Endothelial cell of umbilical vein (primary cell): ENCODE results near the gene CFAP65. TPM values are rescaled to one million over a fixed set of nuclear protein-coding genes. Genes with fewer than 3 reads are reported as not detected.

Source experiments
- BruUV-seq: library from RNA; stranded (reverse); fragments of 400-500 nt; replicated peaks from 2 replicates; lab custom pipeline; 2021; lab: Mats Ljungman, UMichigan
- CTCF ChIA-PET: fragments of 300-600, 350-600 bp; sonication (Branson Sonifier 250); formaldehyde crosslinking; loops from one replicate; lab custom pipeline; 2021; ENCODE audit warnings: antibody characterized with exemption, inconsistent platforms; lab: Charles Lee
- POLR2A ChIA-PET: fragments of 300-600, 350-600 bp; sonication (Branson Sonifier 250); formaldehyde crosslinking; loops from one replicate; lab custom pipeline; 2021; ENCODE audit warnings: antibody characterized with exemption, inconsistent platforms; lab: Charles Lee
- DNase-seq: peaks from one replicate; pipeline ENCODE4 v3.0.0-alpha.2; 2011; ENCODE audit warnings: low read depth, low spot score
- FAIRE-seq: peaks from 2 replicates; lab custom pipeline; 2011; peaks lifted over from hg19 to GRCh38; lab: Jason Lieb, UNC
- H2AFZ ChIP-seq: 2 replicates; pipeline ENCODE4 v1.6.0; 2012; ENCODE audit warnings: low read depth, low read length, control low read depth, inconsistent platforms
- H3K27ac ChIP-seq: 2 replicates; pipeline ENCODE4 v1.5.1; 2011; ENCODE audit warnings: low read depth, mild to moderate bottlenecking, control low read depth, low read length, moderate library complexity; ENCODE audit not compliant: insufficient read depth
- H3K27me3 ChIP-seq, 2 experiments: 2 replicates each; pipeline versions ENCODE4 v1.6.0 to v1.6.1; 2011; ENCODE audit warnings: low read length in 2 of 2, mixed read lengths in 1 of 2; ENCODE audit not compliant: control insufficient read depth in 2 of 2, insufficient read depth in 2 of 2
- H3K36me3 ChIP-seq, 2 experiments: 2 replicates in 1 of 2; 3 replicates in 1 of 2; pipeline ENCODE4 v1.5.1; 2011; ENCODE audit warnings: low read length in 2 of 2, mild to moderate bottlenecking in 1 of 2, moderate library complexity in 1 of 2; ENCODE audit not compliant: control insufficient read depth in 2 of 2, insufficient read depth in 2 of 2; ENCODE audit errors: extremely low read depth in 1 of 2
- H3K4me1 ChIP-seq: 3 replicates; pipeline ENCODE4 v1.5.1; 2011; ENCODE audit warnings: mild to moderate bottlenecking, low read length; ENCODE audit not compliant: control insufficient read depth, insufficient read depth; ENCODE audit errors: extremely low read depth
- H3K4me2 ChIP-seq: 2 replicates; pipeline ENCODE4 v1.6.1; 2011; ENCODE audit warnings: low read length, control low read depth, mixed read lengths; ENCODE audit not compliant: insufficient read depth
- H3K4me3 ChIP-seq, 3 experiments: fragments of 200-600 bp in 1 of 3; sonication (generic), shearing (Covaris generic) in 1 of 3; replicated peaks in 1 of 3; 2 replicates each; pipeline ENCODE4 v1.5.1; 2011 to 2016; ENCODE audit warnings: control low read depth in 3 of 3, low read length in 3 of 3, mild to moderate bottlenecking in 2 of 3, inconsistent platforms in 1 of 3, low read depth in 1 of 3, moderate library complexity in 1 of 3; ENCODE audit not compliant: insufficient read depth in 1 of 3
- H3K79me2 ChIP-seq: 2 replicates; pipeline ENCODE4 v1.6.0; 2012; ENCODE audit warnings: low read length, inconsistent platforms; ENCODE audit not compliant: control insufficient read depth, insufficient read depth
- H3K9ac ChIP-seq: replicated peaks from 2 replicates; pipeline ENCODE3; 2011; ENCODE audit warnings: low read length, control low read depth; ENCODE audit not compliant: insufficient read depth; ENCODE audit errors: extremely low read depth
- H3K9me1 ChIP-seq: replicated peaks from 3 replicates; pipeline ENCODE4 v1.6.0; 2011; ENCODE audit warnings: mild to moderate bottlenecking, low read length; ENCODE audit not compliant: control insufficient read depth, insufficient read depth; ENCODE audit errors: extremely low read depth
- H3K9me3 ChIP-seq: replicated peaks from 2 replicates; pipeline ENCODE4 v1.5.1; 2012; ENCODE audit warnings: low read length, inconsistent platforms; ENCODE audit not compliant: control insufficient read depth, insufficient read depth
- H4K20me1 ChIP-seq: replicated peaks from 2 replicates; pipeline ENCODE3; 2011; ENCODE audit warnings: mild to moderate bottlenecking, low read length; ENCODE audit not compliant: control insufficient read depth, insufficient read depth; ENCODE audit errors: extremely low read depth
- EZH2 ChIP-seq: IDR thresholded peaks from 2 replicates; pipeline ENCODE4 v1.6.1; 2012; ENCODE audit warnings: borderline replicate concordance, low read depth, mild to moderate bottlenecking, moderate library complexity, low read length, inconsistent platforms; ENCODE audit not compliant: severe bottlenecking
- FOS ChIP-seq: IDR thresholded peaks from 2 replicates; pipeline ENCODE4 v1.6.1; 2011; ENCODE audit warnings: mild to moderate bottlenecking, low read length, moderate library complexity, borderline replicate concordance; ENCODE audit not compliant: insufficient read depth
- GATA2 ChIP-seq: IDR thresholded peaks from 2 replicates; pipeline ENCODE4 v1.7.0; 2011; ENCODE audit warnings: low read depth, mild to moderate bottlenecking, moderate library complexity, mixed read lengths, low read length; ENCODE audit not compliant: insufficient read length, insufficient read depth
- JUN ChIP-seq: IDR thresholded peaks from 2 replicates; pipeline ENCODE4 v1.6.1; 2011; ENCODE audit warnings: borderline replicate concordance, low read depth; ENCODE audit not compliant: insufficient read length, insufficient read depth
- MYC ChIP-seq: IDR thresholded peaks from one replicate; pipeline ENCODE4 v1.6.1; 2011; ENCODE audit warnings: mild to moderate bottlenecking, low read depth, low read length
- POLR2A ChIP-seq: IDR thresholded peaks from 2 replicates; pipeline ENCODE4 v1.6.1; 2012; ENCODE audit warnings: low read depth, mild to moderate bottlenecking, control low read depth, low read length
- POLR2AphosphoS5 ChIP-seq: IDR thresholded peaks from 2 replicates; pipeline ENCODE4 v1.6.1; 2012; ENCODE audit warnings: low read depth, mild to moderate bottlenecking, control low read depth, low read length, moderate library complexity; ENCODE audit not compliant: insufficient read depth
- dilution Hi-C: fragments of 300-500 bp; cut with MboI; formaldehyde crosslinking; loops from one replicate; pipeline ENCODE4 v1.15.0; 2019; ENCODE audit warnings: low sequenced_read_pairs; ENCODE audit not compliant: extremely low pct_ligation_motif_present
- intact Hi-C: fragments of 100-400 bp; cut with micrococcal nuclease; formaldehyde crosslinking; loops from one replicate; pipeline ENCODE4 v1.10.0; 2022
- polyA plus RNA-seq, 4 experiments: library from polyadenylated mRNA; depleted of rRNA in 3 of 4; stranded (reverse) in 3 of 4; unstranded in 1 of 4; fragments of >200 nt; gene quantifications; 2 replicates each; pipeline versions ENCODE4 v1.2.1 to v1.2.3, GENCODE V29; 2011 to 2012; ENCODE audit warnings: missing spikeins in 1 of 4
- total RNA-seq: library from RNA; stranded (reverse); gene quantifications from 2 replicates; pipeline ENCODE4 v1.2.3, GENCODE V29; 2021
- TF ChIP-seq, protein P1 (sequence below): IDR thresholded peaks from 2 replicates; pipeline ENCODE4 v1.6.1; 2011; ENCODE audit not compliant: insufficient read depth, insufficient read length
- TF ChIP-seq, protein P2 (sequence below), 2 donors: IDR thresholded peaks; 1 replicate in 1 of 2; 2 replicates in 1 of 2; pipeline ENCODE4 v1.5.1; 2011; ENCODE audit warnings: low read length in 2 of 2, mild to moderate bottlenecking in 2 of 2, moderate library complexity in 2 of 2, control low read depth in 1 of 2, inconsistent platforms in 1 of 2, low read depth in 1 of 2; ENCODE audit not compliant: insufficient read depth in 1 of 2; ENCODE audit errors: extremely low read depth in 1 of 2

Gene CFAP65
- total and polyA plus RNA-seq, 2 donors (not counting 3 experiments of a cell fraction or from before 2014, with no cell fraction given) = 0.03 TPM; not detected in 1

DNA sequence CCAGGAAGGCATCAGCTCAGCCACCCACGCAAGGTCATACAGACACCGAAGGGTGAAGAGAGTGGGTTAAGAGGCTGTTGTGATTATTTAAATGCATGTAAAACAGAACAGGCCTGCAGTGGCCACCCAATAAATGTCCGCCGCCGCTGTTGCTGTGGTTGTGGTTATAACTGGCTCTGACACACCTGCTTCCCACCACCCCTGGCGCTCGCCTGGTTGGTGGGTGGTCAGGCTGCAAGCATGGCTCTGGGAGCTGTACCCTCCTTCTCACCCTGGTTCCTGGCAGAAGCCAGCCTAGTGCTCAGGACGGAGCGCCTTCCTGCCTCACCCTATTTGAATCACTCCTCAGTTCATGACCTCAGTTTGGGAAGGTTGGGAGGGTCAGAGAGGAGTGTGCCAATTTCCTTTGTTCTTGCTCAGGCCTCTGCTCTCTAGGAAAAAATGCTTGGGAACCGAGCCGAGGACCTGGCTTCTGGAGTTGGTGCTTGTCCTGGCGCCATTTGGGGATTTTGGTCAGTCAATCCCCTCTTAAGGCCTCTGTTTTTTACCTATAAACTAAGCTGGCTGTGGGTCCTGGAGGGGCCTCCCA, 42.8 kb downstream of the CFAP65 start:
- CTCF ChIA-PET = interaction anchor here (1.7 to 10.4 kb wide), 4 partner anchors 16 to 156 kb away, joined by 7 to 164 read pairs (median 30); partner anchors contain the start of gene FEV
- H3K9me3 ChIP-seq = no peaks in the 10 kb centered on the region
- no peak overlapping the region for H3K4me3 ChIP-seq
- no peak for TF ChIP-seq FOS
- no peak for TF ChIP-seq MYC
- no peak for TF ChIP-seq JUN
- no peak for TF ChIP-seq EZH2
- dilution Hi-C loops (no loop called here), intact Hi-C loops (no loop called here)
- H3K27me3 ChIP-seq = peaks cover 76 to 79% of the 10 kb centered on the region in 2 experiments
- no peaks in the 10 kb centered on the region for H4K20me1 ChIP-seq
- no peaks in the 10 kb centered on the region for H3K36me3 ChIP-seq
- no peak overlapping the region for H3K4me2 ChIP-seq
- DNase-seq (no peak), FAIRE-seq (no peak)
- no peak overlapping the region for H2AFZ ChIP-seq
- no peaks in the 10 kb centered on the region for H3K79me2 ChIP-seq
- H3K9me1 ChIP-seq = no peaks in the 10 kb centered on the region
- no peak overlapping the region for H3K27ac ChIP-seq
- peaks cover 1% of the 10 kb centered on the region for H3K4me1 ChIP-seq
- BruUV-seq = no TSS peak
- no peak overlapping the region for H3K9ac ChIP-seq
- POLR2A ChIA-PET = no interaction called here

DNA sequence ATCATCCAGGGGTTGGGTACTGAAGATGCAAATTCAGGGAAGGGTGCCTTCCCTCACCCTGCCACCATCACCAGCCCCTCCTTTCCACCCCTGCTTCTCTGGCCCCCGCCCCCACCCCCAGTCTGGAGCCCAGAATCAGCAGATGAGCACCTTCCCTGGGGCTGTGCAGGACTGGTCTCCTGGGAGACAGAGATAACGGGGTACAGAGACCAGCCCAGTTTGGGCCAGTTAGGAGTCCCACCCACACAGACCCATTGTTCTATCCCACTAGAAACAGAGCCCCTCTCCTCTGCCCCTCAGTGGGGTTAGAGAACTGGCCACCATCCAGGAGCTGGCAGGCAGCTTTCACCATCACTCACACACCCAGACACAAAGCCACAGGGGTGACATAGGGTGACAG, 43.6 kb downstream of the CFAP65 start:
- no TSS peak for BruUV-seq
- peaks cover 76 to 79% of the 10 kb centered on the region in 2 experiments for H3K27me3 ChIP-seq
- CTCF ChIA-PET = interaction anchor here (1.7 to 10.4 kb wide), 4 partner anchors 15 to 157 kb away, joined by 7 to 164 read pairs (median 30); partner anchors contain the start of gene FEV
- no peaks in the 10 kb centered on the region for H3K36me3 ChIP-seq
- dilution Hi-C loops (no loop called here), intact Hi-C loops (no loop called here)
- no peaks in the 10 kb centered on the region for H4K20me1 ChIP-seq
- H3K27ac ChIP-seq = no peak overlapping the region
- H3K4me2 ChIP-seq = no peak overlapping the region
- no peak overlapping the region for H3K9ac ChIP-seq
- H3K9me1 ChIP-seq = no peaks in the 10 kb centered on the region
- H3K4me3 ChIP-seq = no peak overlapping the region
- no peaks in the 10 kb centered on the region for H3K9me3 ChIP-seq
- DNase-seq = no peak
- peaks cover 5% of the 10 kb centered on the region for H3K4me1 ChIP-seq
- H3K79me2 ChIP-seq = no peaks in the 10 kb centered on the region
- H2AFZ ChIP-seq = no peak overlapping the region
- TF ChIP-seq, protein P1, sequence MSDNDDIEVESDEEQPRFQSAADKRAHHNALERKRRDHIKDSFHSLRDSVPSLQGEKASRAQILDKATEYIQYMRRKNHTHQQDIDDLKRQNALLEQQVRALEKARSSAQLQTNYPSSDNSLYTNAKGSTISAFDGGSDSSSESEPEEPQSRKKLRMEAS = no peak
- TF ChIP-seq POLR2AphosphoS5 (no peak), FOS (no peak), EZH2 (no peak), JUN (no peak), POLR2A (no peak), GATA2 (no peak), MYC (no peak)
- TF ChIP-seq, protein P2, sequence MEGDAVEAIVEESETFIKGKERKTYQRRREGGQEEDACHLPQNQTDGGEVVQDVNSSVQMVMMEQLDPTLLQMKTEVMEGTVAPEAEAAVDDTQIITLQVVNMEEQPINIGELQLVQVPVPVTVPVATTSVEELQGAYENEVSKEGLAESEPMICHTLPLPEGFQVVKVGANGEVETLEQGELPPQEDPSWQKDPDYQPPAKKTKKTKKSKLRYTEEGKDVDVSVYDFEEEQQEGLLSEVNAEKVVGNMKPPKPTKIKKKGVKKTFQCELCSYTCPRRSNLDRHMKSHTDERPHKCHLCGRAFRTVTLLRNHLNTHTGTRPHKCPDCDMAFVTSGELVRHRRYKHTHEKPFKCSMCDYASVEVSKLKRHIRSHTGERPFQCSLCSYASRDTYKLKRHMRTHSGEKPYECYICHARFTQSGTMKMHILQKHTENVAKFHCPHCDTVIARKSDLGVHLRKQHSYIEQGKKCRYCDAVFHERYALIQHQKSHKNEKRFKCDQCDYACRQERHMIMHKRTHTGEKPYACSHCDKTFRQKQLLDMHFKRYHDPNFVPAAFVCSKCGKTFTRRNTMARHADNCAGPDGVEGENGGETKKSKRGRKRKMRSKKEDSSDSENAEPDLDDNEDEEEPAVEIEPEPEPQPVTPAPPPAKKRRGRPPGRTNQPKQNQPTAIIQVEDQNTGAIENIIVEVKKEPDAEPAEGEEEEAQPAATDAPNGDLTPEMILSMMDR (IDR thresholded peaks at IDR 0.05; ENCODE audit: extremely low read depth in 1 of 2, insufficient read depth in 1 of 2, low read depth in 1 of 2, low read length in 2 of 2) = no peak
- POLR2A ChIA-PET = no interaction called here
- no peak for FAIRE-seq
